H1 (cell line): ENCODE measurements around the gene TSPAN3. TPM values are rescaled to one million over a fixed set of nuclear protein-coding genes. Genes with fewer than 3 reads are reported as not detected.

Experiments used
- CTCF ChIA-PET: fragments of 300-600 bp; sonication (Branson Sonifier 250); formaldehyde crosslinking; loops from one replicate; lab custom pipeline; 2021; ENCODE audit not compliant: partially characterized antibody; lab: Charles Lee
- POLR2A ChIA-PET: fragments of 300-600 bp; sonication (Branson Sonifier 250); formaldehyde crosslinking; loops from one replicate; lab custom pipeline; 2021; ENCODE audit warnings: inconsistent platforms; ENCODE audit not compliant: partially characterized antibody; lab: Charles Lee
- DNase-seq, 2 experiments: peaks; one replicate each; pipeline versions ENCODE4 v3.0.0 to v3.0.0-alpha.2; 2010 to 2022; ENCODE audit warnings: low spot score in 2 of 2, low read depth in 1 of 2, mixed read lengths in 1 of 2
- FAIRE-seq: peaks from 2 replicates; lab custom pipeline; 2011; peaks lifted over from hg19 to GRCh38; lab: Jason Lieb, UNC
- H2AFZ ChIP-seq: 2 replicates; pipeline ENCODE4 v1.8.1; 2012; ENCODE audit warnings: low read length, inconsistent platforms
- H2AK5ac ChIP-seq: 2 replicates; pipeline ENCODE4 v1.6.1; 2013; ENCODE audit warnings: low read depth, low read length
- H2BK120ac ChIP-seq: replicated peaks from 2 replicates; pipeline ENCODE3; 2013; ENCODE audit warnings: low read depth, low read length, inconsistent platforms
- H2BK12ac ChIP-seq: 2 replicates; pipeline ENCODE4 v1.6.1; 2013; ENCODE audit warnings: low read depth, low read length
- H2BK15ac ChIP-seq: 2 replicates; pipeline ENCODE4 v1.6.1; 2013; ENCODE audit warnings: low read length
- H2BK20ac ChIP-seq: 2 replicates; pipeline ENCODE4 v1.6.1; 2013; ENCODE audit warnings: low read length
- H2BK5ac ChIP-seq: 2 replicates; pipeline ENCODE4 v1.6.1; 2013; ENCODE audit warnings: low read depth, low read length
- H3K14ac ChIP-seq: 2 replicates; pipeline ENCODE4 v1.6.1; 2013; ENCODE audit warnings: inconsistent platforms; ENCODE audit not compliant: insufficient read length
- H3K18ac ChIP-seq: 2 replicates; pipeline ENCODE4 v1.6.1; 2013; ENCODE audit warnings: low read length; ENCODE audit errors: extremely low read depth
- H3K23ac ChIP-seq: 2 replicates; pipeline ENCODE4 v1.6.1; 2013; ENCODE audit warnings: inconsistent platforms; ENCODE audit not compliant: insufficient read length
- H3K23me2 ChIP-seq: 2 replicates; pipeline ENCODE4 v1.6.1; 2013; ENCODE audit warnings: low read depth, low read length
- H3K27ac ChIP-seq: 2 replicates; pipeline ENCODE4 v1.6.1; 2011; ENCODE audit warnings: low read depth, low read length, inconsistent platforms
- H3K27me3 ChIP-seq, 4 experiments: replicated peaks in 1 of 4; 1 replicate in 1 of 4; 2 replicates in 3 of 4; pipeline versions ENCODE4 v1.6.1 to v1.8.1; 2011 to 2013; ENCODE audit warnings: low read length in 3 of 4, mild to moderate bottlenecking in 3 of 4, inconsistent platforms in 2 of 4, mixed read lengths in 2 of 4, moderate library complexity in 1 of 4; ENCODE audit not compliant: control insufficient read depth in 3 of 4, insufficient read depth in 3 of 4; ENCODE audit errors: extremely low read depth in 1 of 4
- H3K36me3 ChIP-seq, 4 experiments: 2 replicates each; pipeline versions ENCODE4 v1.6.1 to v1.8.1; 2011 to 2013; ENCODE audit warnings: mild to moderate bottlenecking in 4 of 4, low read length in 3 of 4, moderate library complexity in 2 of 4, control low read depth in 1 of 4, inconsistent platforms in 1 of 4; ENCODE audit not compliant: insufficient read depth in 4 of 4, control insufficient read depth in 2 of 4
- H3K4ac ChIP-seq: replicated peaks from 2 replicates; pipeline ENCODE3; 2013; ENCODE audit warnings: low read length, low read depth, mixed read lengths, inconsistent platforms; ENCODE audit not compliant: insufficient read length
- H3K4me1 ChIP-seq, 4 experiments: replicated peaks in 1 of 4; 1 replicate in 1 of 4; 2 replicates in 3 of 4; pipeline versions ENCODE4 v1.6.1 to v1.8.1; 2011 to 2013; ENCODE audit warnings: low read length in 3 of 4, inconsistent platforms in 2 of 4, mixed read lengths in 1 of 4; ENCODE audit not compliant: insufficient read depth in 4 of 4, control insufficient read depth in 3 of 4
- H3K4me2 ChIP-seq, 2 experiments: 2 replicates each; pipeline versions ENCODE4 v1.6.1 to v1.8.1; 2011 to 2013; ENCODE audit warnings: low read depth in 2 of 2, low read length in 2 of 2, control low read depth in 1 of 2, inconsistent platforms in 1 of 2, mild to moderate bottlenecking in 1 of 2; ENCODE audit not compliant: insufficient read depth in 1 of 2
- H3K4me3 ChIP-seq, 4 experiments: fragments of 200-600, 300-600 bp in 1 of 4; sonication (generic), shearing (Covaris generic), sonication (Bioruptor Twin) in 1 of 4; 2 replicates each; pipeline versions ENCODE4 v1.5.1 to v1.8.1; 2011 to 2016; ENCODE audit warnings: low read length in 4 of 4, low read depth in 3 of 4, control low read depth in 2 of 4, inconsistent platforms in 2 of 4, mild to moderate bottlenecking in 2 of 4, mixed read lengths in 1 of 4, moderate library complexity in 1 of 4; ENCODE audit not compliant: insufficient read depth in 2 of 4; ENCODE audit errors: extremely low read depth in 1 of 4
- H3K56ac ChIP-seq: replicated peaks from 2 replicates; pipeline ENCODE3; 2013; ENCODE audit warnings: low read depth, mild to moderate bottlenecking, mixed read lengths, low read length, inconsistent platforms; ENCODE audit not compliant: insufficient read length
- H3K79me1 ChIP-seq: 2 replicates; pipeline ENCODE4 v1.6.1; 2013; ENCODE audit warnings: low read depth, low read length, control low read depth
- H3K79me2 ChIP-seq, 2 experiments: 2 replicates each; pipeline versions ENCODE4 v1.6.1 to v1.8.1; 2012 to 2013; ENCODE audit warnings: low read length in 2 of 2, mild to moderate bottlenecking in 2 of 2, inconsistent platforms in 1 of 2; ENCODE audit not compliant: insufficient read depth in 2 of 2, control insufficient read depth in 1 of 2
- H3K9ac ChIP-seq, 4 experiments: replicated peaks in 1 of 4; 1 replicate in 1 of 4; 2 replicates in 3 of 4; pipeline versions ENCODE4 v1.6.1 to v1.8.1; 2011 to 2013; ENCODE audit warnings: low read depth in 3 of 4, low read length in 3 of 4, control low read depth in 2 of 4, mild to moderate bottlenecking in 2 of 4, moderate library complexity in 2 of 4, inconsistent platforms in 1 of 4; ENCODE audit errors: extremely low read depth in 1 of 4
- H3K9me3 ChIP-seq, 2 experiments: 2 replicates each; pipeline versions ENCODE4 v1.6.1 to v1.8.1; 2012 to 2013; ENCODE audit warnings: mild to moderate bottlenecking in 2 of 2, moderate library complexity in 2 of 2, control low read depth in 1 of 2, inconsistent platforms in 1 of 2, low read depth in 1 of 2, low read length in 1 of 2, mixed read lengths in 1 of 2; ENCODE audit not compliant: insufficient read depth in 2 of 2
- H4K20me1 ChIP-seq, 2 experiments: replicated peaks in 1 of 2; 2 replicates each; pipeline versions ENCODE3 to v1.8.1; 2011 to 2013; ENCODE audit warnings: inconsistent platforms in 2 of 2, low read length in 2 of 2, mild to moderate bottlenecking in 1 of 2; ENCODE audit not compliant: insufficient read depth in 2 of 2, control insufficient read depth in 1 of 2
- H4K5ac ChIP-seq: 2 replicates; pipeline ENCODE4 v1.6.1; 2013; ENCODE audit warnings: low read length, low read depth, mixed read lengths, inconsistent platforms; ENCODE audit not compliant: insufficient read length
- H4K8ac ChIP-seq: 2 replicates; pipeline ENCODE4 v1.8.0; 2013; ENCODE audit warnings: mild to moderate bottlenecking, moderate library complexity, low read length, inconsistent platforms; ENCODE audit not compliant: insufficient read depth; ENCODE audit errors: extremely low read depth
- H4K91ac ChIP-seq: replicated peaks from 2 replicates; pipeline ENCODE3; 2013; ENCODE audit warnings: low read length, mixed read lengths, inconsistent platforms; ENCODE audit not compliant: insufficient read length
- RAD21 ChIP-seq, 2 experiments: IDR thresholded peaks in 1 of 2; conservative IDR thresholded peaks in 1 of 2; 2 replicates each; pipeline ENCODE4 v1.6.1; 2011; ENCODE audit warnings: low read depth in 2 of 2, low read length in 2 of 2, improper control_type of control experiment in 1 of 2, inconsistent platforms in 1 of 2, mild to moderate bottlenecking in 1 of 2, moderate library complexity in 1 of 2
- USF2 ChIP-seq: IDR thresholded peaks from 2 replicates; pipeline ENCODE4 v1.6.1; 2011; ENCODE audit warnings: low read length, improper control_type of control experiment
- WGBS, 2 experiments: shearing (Covaris generic) in 1 of 2; methylation state at CpG; one replicate each; pipeline versions ENCODE4 v1.1.6 to v1.1.7; 2013 to 2015; ENCODE audit warnings: low lambda C conversion rate in 2 of 2, mixed read lengths in 2 of 2, inconsistent platforms in 1 of 2, low coverage in 1 of 2, missing lambda C conversion rate in 1 of 2; ENCODE audit not compliant: insufficient replicate concordance in 2 of 2, insufficient coverage in 1 of 2, insufficient read length in 1 of 2; ENCODE audit errors: extremely low coverage in 1 of 2, missing lambda C conversion rate in 1 of 2; 5-methylcytosine and 5-hydroxymethylcytosine counted together
- polyA plus RNA-seq, 7 experiments: library from polyadenylated mRNA; depleted of rRNA in 3 of 7; stranded (reverse) in 5 of 7; unstranded in 2 of 7; fragments of >200 nt in 5 of 7; fragments of 200-250 nt in 2 of 7; gene quantifications; 1 replicate in 5 of 7; 2 replicates in 1 of 7; 4 replicates in 1 of 7; pipeline versions ENCODE4 v1.2.1 to v1.2.3, GENCODE V29; 2011 to 2013; ENCODE audit warnings: missing spikeins in 2 of 7, mixed read lengths in 2 of 7
- total RNA-seq: library from RNA; stranded (reverse); fragmentation: NEBNext Ultra II Directional; extraction: Animal tissue kit (Norgen Biotek cat#: 25700); gene quantifications from 2 replicates; pipeline ENCODE4 v1.2.1, GENCODE V29; 2021
- TF ChIP-seq, protein P1 (sequence below), 3 experiments: IDR thresholded peaks; 1 replicate in 2 of 3; 2 replicates in 1 of 3; pipeline versions ENCODE4 v1.5.1 to v1.6.1; 2011; ENCODE audit warnings: low read length in 3 of 3, mild to moderate bottlenecking in 3 of 3, inconsistent platforms in 2 of 3, low read depth in 1 of 3, moderate library complexity in 1 of 3; ENCODE audit not compliant: insufficient read depth in 1 of 3; ENCODE audit errors: control extremely low read depth in 1 of 3

The TSPAN3 gene
- total and polyA plus RNA-seq, 2 of the 8 experiments (the other 6 are each of a cell fraction or from before 2014, with no cell fraction given), result 107 to 238 TPM

DNA sequence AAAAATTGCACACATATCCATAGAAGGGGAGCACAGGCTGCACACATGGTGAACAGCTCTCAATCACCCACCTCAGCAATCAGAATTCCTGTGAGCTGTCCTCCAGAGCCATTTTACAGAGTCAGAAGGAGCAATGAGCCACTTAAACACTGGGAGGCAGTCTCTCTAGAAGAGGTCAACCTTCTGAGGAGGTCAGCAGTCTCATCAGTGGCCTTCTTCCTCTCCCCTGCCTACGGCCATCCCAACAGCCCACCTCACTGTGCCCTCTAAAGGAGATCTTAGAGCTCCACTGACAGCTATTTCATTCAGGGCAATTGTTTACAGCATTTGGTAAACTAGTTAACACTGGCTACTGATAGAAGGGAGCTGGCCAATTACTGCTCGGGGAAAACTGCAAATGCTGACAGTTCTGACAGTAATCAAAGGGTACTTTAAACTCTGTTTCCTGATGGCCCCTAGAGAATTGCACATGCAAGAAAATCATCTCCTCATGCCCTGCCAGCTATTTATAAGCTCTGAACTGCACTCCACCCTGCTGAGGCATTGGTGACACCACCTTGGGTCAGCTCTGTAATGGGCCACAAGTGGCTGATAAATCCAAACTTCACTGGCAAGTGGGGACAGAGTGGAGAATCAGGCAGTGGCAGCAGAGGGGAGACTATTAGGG is 42.1 kb upstream of the TSPAN3 start:
- ChIA-PET CTCF (interaction anchor here (0.6 to 3.2 kb wide), 28 partner anchors 9 to 762 kb away, joined by 3 to 24 read pairs (median 4); no protein-coding TSS in a partner anchor), POLR2A (no interaction called here)
- no peaks in the 10 kb centered on the region for H3K23me2 ChIP-seq
- H3K27me3 ChIP-seq, result no peaks in the 10 kb centered on the region
- WGBS, 2 experiments, result 88% methylated on average over 2 of the region's 2 CpGs; no CpG with 5 or more reads in 1 of the 2 experiments
- no peak overlapping the region for H3K27ac ChIP-seq
- H3K36me3 ChIP-seq, result 0 out of 8 replicates have a peak, but pooled peaks cover 0 to 3% (median 0%) of the 10 kb centered on the region in 4 experiments
- peaks cover 0 to 1% of the 10 kb centered on the region in 2 experiments for H4K20me1 ChIP-seq
- no peak overlapping the region for H3K14ac ChIP-seq
- no peak overlapping the region for H4K91ac ChIP-seq
- FAIRE-seq (peak; percentile 72), DNase-seq (peak in 1 of 2 experiments; percentile 36)
- no peak overlapping the region for H4K8ac ChIP-seq
- no peak overlapping the region for H2BK120ac ChIP-seq
- no peak overlapping the region for H3K23ac ChIP-seq
- H3K4me1 ChIP-seq, result no peaks in the 10 kb centered on the region; a peak in 2 of 7 replicates
- no peak overlapping the region for H2BK15ac ChIP-seq
- no peak overlapping the region for H3K4ac ChIP-seq
- TF ChIP-seq, protein P1, sequence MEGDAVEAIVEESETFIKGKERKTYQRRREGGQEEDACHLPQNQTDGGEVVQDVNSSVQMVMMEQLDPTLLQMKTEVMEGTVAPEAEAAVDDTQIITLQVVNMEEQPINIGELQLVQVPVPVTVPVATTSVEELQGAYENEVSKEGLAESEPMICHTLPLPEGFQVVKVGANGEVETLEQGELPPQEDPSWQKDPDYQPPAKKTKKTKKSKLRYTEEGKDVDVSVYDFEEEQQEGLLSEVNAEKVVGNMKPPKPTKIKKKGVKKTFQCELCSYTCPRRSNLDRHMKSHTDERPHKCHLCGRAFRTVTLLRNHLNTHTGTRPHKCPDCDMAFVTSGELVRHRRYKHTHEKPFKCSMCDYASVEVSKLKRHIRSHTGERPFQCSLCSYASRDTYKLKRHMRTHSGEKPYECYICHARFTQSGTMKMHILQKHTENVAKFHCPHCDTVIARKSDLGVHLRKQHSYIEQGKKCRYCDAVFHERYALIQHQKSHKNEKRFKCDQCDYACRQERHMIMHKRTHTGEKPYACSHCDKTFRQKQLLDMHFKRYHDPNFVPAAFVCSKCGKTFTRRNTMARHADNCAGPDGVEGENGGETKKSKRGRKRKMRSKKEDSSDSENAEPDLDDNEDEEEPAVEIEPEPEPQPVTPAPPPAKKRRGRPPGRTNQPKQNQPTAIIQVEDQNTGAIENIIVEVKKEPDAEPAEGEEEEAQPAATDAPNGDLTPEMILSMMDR (IDR thresholded peaks at IDR 0.05; ENCODE audit: control extremely low read depth in 1 of 3, insufficient read depth in 1 of 3, low read depth in 1 of 3, low read length in 3 of 3), result peak; percentile 3 to 64 (median 35); a peak in 3 of 4 replicates
- TF ChIP-seq USF2 (no peak), RAD21 (IDR thresholded peaks at IDR 0.05 in 1 of 2, conservative IDR thresholded peaks at IDR 0.05 in 1 of 2; ENCODE audit: low read depth in 2 of 2, low read length in 2 of 2) (peak; percentile 37 to 52)
- TF ChIP-seq, all 59 proteins: peak for 2
- Histone ChIP-seq H2BK20ac (no peak overlapping the region), H3K4me3 (no peak overlapping the region), H3K9ac (no peak overlapping the region), H2AFZ (no peak overlapping the region), H3K79me2 (no peaks in the 10 kb centered on the region), H3K18ac (no peak overlapping the region), H2BK5ac (no peak overlapping the region), H3K56ac (no peak overlapping the region), H4K5ac (no peak overlapping the region), H2AK5ac (no peak overlapping the region), H3K9me3 (no peaks in the 10 kb centered on the region), H2BK12ac (no peak overlapping the region), H3K79me1 (no peaks in the 10 kb centered on the region), H3K4me2 (no peak overlapping the region)
